22Rv1 (cell line): Measurements from ENCODE around the gene MYD88.

Source experiments
- CTCF ChIP-seq: fragments of 450-650 bp; IDR thresholded peaks from 2 replicates; pipeline ENCODE4 v1.5.1; 2017; ENCODE audit warnings: mild to moderate bottlenecking
- ZFX ChIP-seq: fragments of 450-650 bp; IDR thresholded peaks from 2 replicates; pipeline ENCODE4 v1.6.1; 2017; ENCODE audit warnings: antibody characterized with exemption, borderline replicate concordance

DNA sequence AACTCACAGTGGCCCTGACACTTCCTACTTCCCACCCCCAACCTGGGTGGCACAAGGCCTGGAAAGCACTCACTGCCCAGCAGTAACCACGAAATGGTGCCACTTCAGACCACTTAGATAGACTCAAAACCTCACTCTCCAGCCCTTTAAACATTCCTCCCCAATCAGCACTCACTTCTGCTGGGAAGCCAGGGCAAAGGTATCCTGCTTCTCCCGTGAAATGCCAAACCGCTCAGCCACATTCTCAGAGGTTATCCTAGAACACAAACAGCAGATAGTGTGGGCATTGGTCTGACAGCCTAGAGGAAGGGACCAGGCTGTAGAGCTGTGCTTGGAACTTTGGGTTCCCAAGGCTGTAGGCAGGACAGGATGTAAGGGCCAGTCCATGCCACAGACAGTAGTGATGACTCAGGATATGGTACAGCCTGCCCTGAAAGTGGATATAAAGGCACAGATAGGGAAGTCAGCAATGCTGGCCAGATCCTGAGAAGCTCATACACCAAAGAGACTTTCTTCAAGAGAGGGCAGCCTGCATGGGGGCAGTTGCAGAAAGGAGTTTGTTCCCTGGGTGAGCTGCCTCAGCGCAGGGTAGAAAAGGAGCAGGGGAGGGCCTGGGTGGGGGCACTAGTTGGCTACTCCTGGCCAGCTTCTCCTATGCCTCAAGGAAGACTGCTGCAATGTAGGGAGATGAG, 10.7 kb upstream of the MYD88 start:
- TF ChIP-seq CTCF (no peak), ZFX (no peak)
